CD14-positive monocyte (primary cell): ENCODE data around the gene TRIM29. TPM values are rescaled to one million over a fixed set of nuclear protein-coding genes. Genes with fewer than 3 reads are reported as not detected.

Source experiments
- DNase-seq, 3 donors: peaks; one replicate each; pipeline ENCODE4 v3.0.0-alpha.2; 2011 to 2022
- H2AFZ ChIP-seq: 2 replicates; pipeline ENCODE4 v1.6.0; 2012; ENCODE audit warnings: mild to moderate bottlenecking, low read depth, low read length, inconsistent platforms; ENCODE audit not compliant: insufficient read depth, poor library complexity, severe bottlenecking
- H3K27ac ChIP-seq, 2 donors: 1 replicate in 1 of 2; 2 replicates in 1 of 2; pipeline ENCODE4 v1.5.1; 2012 to 2013; ENCODE audit warnings: low read length in 2 of 2, control low read depth in 1 of 2, inconsistent platforms in 1 of 2, low read depth in 1 of 2, mild to moderate bottlenecking in 1 of 2
- H3K27me3 ChIP-seq, 2 donors: one replicate each; pipeline versions ENCODE4 v1.6.0 to v1.6.1; 2011 to 2013; ENCODE audit warnings: low read length in 2 of 2; ENCODE audit not compliant: control insufficient read depth in 2 of 2, insufficient read depth in 2 of 2
- H3K36me3 ChIP-seq, 2 donors: replicated peaks in 1 of 2; 1 replicate in 1 of 2; 2 replicates in 1 of 2; pipeline versions ENCODE4 v1.5.1 to v1.6.1; 2012 to 2013; ENCODE audit warnings: low read length in 2 of 2, control low read depth in 1 of 2, inconsistent platforms in 1 of 2, mild to moderate bottlenecking in 1 of 2; ENCODE audit not compliant: insufficient read depth in 2 of 2, control insufficient read depth in 1 of 2
- H3K4me1 ChIP-seq, 2 donors: 1 replicate in 1 of 2; 2 replicates in 1 of 2; pipeline versions ENCODE4 v1.5.1 to v1.6.1; 2012 to 2013; ENCODE audit warnings: low read length in 2 of 2, control low read depth in 1 of 2, inconsistent platforms in 1 of 2, mild to moderate bottlenecking in 1 of 2, moderate library complexity in 1 of 2; ENCODE audit not compliant: insufficient read depth in 2 of 2, control insufficient read depth in 1 of 2
- H3K4me2 ChIP-seq: replicated peaks from 2 replicates; pipeline ENCODE3; 2012; ENCODE audit warnings: low read length, moderate library complexity, mild to moderate bottlenecking; ENCODE audit not compliant: poor library complexity, severe bottlenecking; ENCODE audit errors: extremely low read depth
- H3K4me3 ChIP-seq, 3 experiments: fragments of 200-600 bp in 1 of 3; sonication (generic) in 1 of 3; replicated peaks in 1 of 3; 1 replicate in 2 of 3; 2 replicates in 1 of 3; pipeline ENCODE4 v1.5.1; 2011 to 2013; ENCODE audit warnings: low read length in 3 of 3, mild to moderate bottlenecking in 3 of 3, control low read depth in 2 of 3, low read depth in 2 of 3, inconsistent platforms in 1 of 3, moderate library complexity in 1 of 3
- H3K79me2 ChIP-seq: 2 replicates; pipeline ENCODE4 v1.6.0; 2012; ENCODE audit warnings: mild to moderate bottlenecking, control low read depth, inconsistent platforms, low read length, moderate library complexity; ENCODE audit not compliant: insufficient read depth
- H3K9ac ChIP-seq: 2 replicates; pipeline ENCODE4 v1.6.0; 2017; ENCODE audit warnings: low read length, mild to moderate bottlenecking; ENCODE audit not compliant: insufficient read depth, poor library complexity, severe bottlenecking
- H3K9me3 ChIP-seq, 2 donors: replicated peaks in 1 of 2; 1 replicate in 1 of 2; 2 replicates in 1 of 2; pipeline versions ENCODE4 v1.5.1 to v1.6.1; 2012 to 2013; ENCODE audit warnings: low read length in 2 of 2, control low read depth in 1 of 2; ENCODE audit not compliant: control insufficient read depth in 1 of 2, insufficient read depth in 1 of 2
- H4K20me1 ChIP-seq: 2 replicates; pipeline ENCODE4 v1.6.0; 2012; ENCODE audit warnings: mild to moderate bottlenecking, low read length, control low read depth, moderate library complexity; ENCODE audit not compliant: insufficient read depth
- H3K27ac Mint-ChIP-seq, 7 donors: one replicate each; pipeline ENCODE4 v1.8.0; 2020; ENCODE audit warnings: mild to moderate bottlenecking in 7 of 7, mixed read lengths in 7 of 7, moderate library complexity in 6 of 7, inconsistent platforms in 2 of 7
- H3K27me3 Mint-ChIP-seq, 3 donors: one replicate each; pipeline ENCODE4 v1.8.0; 2021 to 2022; ENCODE audit warnings: low read depth in 3 of 3, mild to moderate bottlenecking in 3 of 3, mixed read lengths in 3 of 3, moderate library complexity in 3 of 3, inconsistent platforms in 1 of 3
- H3K36me3 Mint-ChIP-seq, 2 donors: one replicate each; pipeline ENCODE4 v1.8.0; 2020; ENCODE audit warnings: mixed read lengths in 2 of 2, inconsistent platforms in 1 of 2, mild to moderate bottlenecking in 1 of 2
- H3K4me1 Mint-ChIP-seq: one replicate; pipeline ENCODE4 v1.8.0; 2020; ENCODE audit warnings: mild to moderate bottlenecking, mixed read lengths
- H3K4me3 Mint-ChIP-seq, 2 donors: one replicate each; pipeline ENCODE4 v1.8.0; 2020; ENCODE audit warnings: mild to moderate bottlenecking in 2 of 2, mixed read lengths in 2 of 2, moderate library complexity in 1 of 2
- H3K9me3 Mint-ChIP-seq, 7 donors: one replicate each; pipeline ENCODE4 v1.8.0; 2020 to 2022; ENCODE audit warnings: mixed read lengths in 7 of 7, mild to moderate bottlenecking in 6 of 7, moderate library complexity in 6 of 7, inconsistent platforms in 2 of 7
- WGBS: methylation state at CpG from one replicate; pipeline ENCODE4 v1.1.5; 2013; ENCODE audit warnings: missing lambda C conversion rate; ENCODE audit not compliant: insufficient coverage; 5-methylcytosine and 5-hydroxymethylcytosine counted together
- intact Hi-C, 2 donors: fragments of 100-400 bp; cut with micrococcal nuclease; formaldehyde crosslinking; loops; one replicate each; pipeline versions ENCODE4 v1.15.0 to v1.15.1; 2023
- polyA plus RNA-seq, 3 donors: library from polyadenylated mRNA; depleted of rRNA in 1 of 3; unstranded in 2 of 3; stranded (reverse) in 1 of 3; fragments of 300-500 nt in 2 of 3; fragments of >200 nt in 1 of 3; fragmentation: Illumina TruSeq in 2 of 3; gene quantifications; 1 replicate in 2 of 3; 2 replicates in 1 of 3; pipeline ENCODE4 v1.2.3, GENCODE V29; 2012 to 2021
- TF ChIP-seq, protein P1 (sequence below): fragments of 200-600 bp; IDR thresholded peaks from one replicate; pipeline ENCODE4 v1.8.0; 2022; ENCODE audit warnings: antibody characterized with exemption, mild to moderate bottlenecking

Gene TRIM29
- polyA plus RNA-seq, 3 donors, result not detected

DNA sequence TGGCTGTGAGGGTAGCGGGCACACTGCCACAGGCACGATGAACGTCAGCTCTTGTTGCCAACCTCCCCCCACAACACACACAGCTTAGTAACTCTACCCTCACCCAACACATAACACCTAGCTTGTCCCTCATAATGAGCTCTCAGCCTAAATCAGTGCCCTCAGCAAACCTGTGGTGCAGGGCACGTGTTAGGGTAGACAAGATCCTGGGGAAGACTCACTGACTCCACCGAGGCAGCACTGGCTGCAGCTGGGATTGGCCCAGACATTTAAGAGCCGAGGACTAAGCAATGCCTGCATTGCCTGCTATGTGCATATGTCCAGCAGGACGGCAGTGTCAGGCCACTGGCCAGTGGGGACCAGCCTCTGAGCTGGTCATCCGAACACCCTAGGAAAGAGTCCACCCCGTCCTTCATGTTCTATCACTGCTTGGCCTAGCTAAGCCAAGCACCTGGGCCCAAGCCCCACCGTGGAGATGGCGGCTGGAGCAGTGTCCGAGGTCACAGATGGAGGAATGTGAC is 32.9 kb upstream of the TRIM29 start:
- peaks cover under 1 to 7% (median 4%) of the 10 kb centered on the region in 7 donors for H3K9me3 Mint-ChIP-seq
- peaks cover 29 to 83% of the 10 kb centered on the region in 2 donors for H3K27me3 ChIP-seq

DNA sequence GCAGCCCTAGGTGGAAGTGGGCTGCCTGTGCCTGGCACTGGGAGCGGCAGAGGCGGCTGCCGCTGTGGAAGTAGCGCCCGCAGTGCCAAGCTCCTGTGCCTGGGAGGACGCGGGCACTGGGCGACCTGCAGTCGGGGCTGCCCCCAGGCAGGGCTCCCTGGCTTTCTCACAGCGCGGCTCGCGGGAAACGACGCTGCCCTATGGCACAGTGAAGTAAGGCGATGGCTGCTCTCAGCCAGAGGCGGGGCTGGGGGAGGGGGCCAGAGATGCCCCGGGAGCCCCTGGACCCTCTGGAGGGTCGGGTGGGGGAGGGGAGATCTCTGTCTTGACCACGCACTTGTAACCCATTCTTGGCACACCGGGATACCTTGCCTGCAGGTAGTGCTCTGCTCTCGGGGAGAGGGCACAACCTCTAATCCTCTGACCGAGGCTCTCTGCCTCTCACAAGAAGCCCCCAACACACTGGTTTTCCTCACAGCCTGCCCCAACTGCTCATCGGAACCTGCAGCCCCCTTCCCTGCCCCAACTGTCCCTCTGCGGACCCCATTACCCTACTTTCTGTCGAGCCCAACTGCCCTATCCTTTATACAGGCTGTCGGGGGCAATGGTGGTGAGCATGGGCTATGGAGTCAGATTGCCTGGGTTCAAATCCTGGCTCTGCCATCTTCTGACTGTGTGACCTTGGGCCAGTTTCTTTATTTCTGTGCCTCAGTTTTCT is 32.2 kb upstream of the TRIM29 start:
- no peak for DNase-seq
- H3K9me3 Mint-ChIP-seq, result peaks cover 2 to 11% (median 7%) of the 10 kb centered on the region in 7 donors
- Histone ChIP-seq H2AFZ (no peak overlapping the region), H3K27me3 (peaks cover 33 to 78% of the 10 kb centered on the region in 2 donors), H3K9ac (no peak overlapping the region), H3K79me2 (no peaks in the 10 kb centered on the region), H3K27ac (no peak overlapping the region), H3K4me3 (no peak overlapping the region), H3K9me3 (peaks cover 0 to 6% of the 10 kb centered on the region in 2 donors), H3K36me3 (no peaks in the 10 kb centered on the region), H3K4me1 (peaks cover 19 to 31% of the 10 kb centered on the region in 2 donors), H4K20me1 (no peaks in the 10 kb centered on the region), H3K4me2 (no peak overlapping the region)
- intact Hi-C loops, result loop anchor here (5.0 kb wide), 1 partner anchor 132 kb away; no protein-coding TSS in a partner anchor
- 41% methylated on average over 22 of the region's 27 CpGs for WGBS
- TF ChIP-seq, protein P1, sequence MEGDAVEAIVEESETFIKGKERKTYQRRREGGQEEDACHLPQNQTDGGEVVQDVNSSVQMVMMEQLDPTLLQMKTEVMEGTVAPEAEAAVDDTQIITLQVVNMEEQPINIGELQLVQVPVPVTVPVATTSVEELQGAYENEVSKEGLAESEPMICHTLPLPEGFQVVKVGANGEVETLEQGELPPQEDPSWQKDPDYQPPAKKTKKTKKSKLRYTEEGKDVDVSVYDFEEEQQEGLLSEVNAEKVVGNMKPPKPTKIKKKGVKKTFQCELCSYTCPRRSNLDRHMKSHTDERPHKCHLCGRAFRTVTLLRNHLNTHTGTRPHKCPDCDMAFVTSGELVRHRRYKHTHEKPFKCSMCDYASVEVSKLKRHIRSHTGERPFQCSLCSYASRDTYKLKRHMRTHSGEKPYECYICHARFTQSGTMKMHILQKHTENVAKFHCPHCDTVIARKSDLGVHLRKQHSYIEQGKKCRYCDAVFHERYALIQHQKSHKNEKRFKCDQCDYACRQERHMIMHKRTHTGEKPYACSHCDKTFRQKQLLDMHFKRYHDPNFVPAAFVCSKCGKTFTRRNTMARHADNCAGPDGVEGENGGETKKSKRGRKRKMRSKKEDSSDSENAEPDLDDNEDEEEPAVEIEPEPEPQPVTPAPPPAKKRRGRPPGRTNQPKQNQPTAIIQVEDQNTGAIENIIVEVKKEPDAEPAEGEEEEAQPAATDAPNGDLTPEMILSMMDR, result no peak
- no peak overlapping the region for H3K27ac Mint-ChIP-seq
- peaks cover 0 to 3% of the 10 kb centered on the region in 2 donors for H3K36me3 Mint-ChIP-seq
- H3K4me1 Mint-ChIP-seq, result peaks cover 24% of the 10 kb centered on the region
- H3K4me3 Mint-ChIP-seq, result peak overlapping the region in 1 of 2 donors; percentile 87
- H3K27me3 Mint-ChIP-seq, result peaks cover 67 to 91% (median 81%) of the 10 kb centered on the region in 3 donors

More for the DNA sequence above, 32.9 kb upstream of the TRIM29 start:
- Histone ChIP-seq H3K9ac (no peak overlapping the region), H3K36me3 (no peaks in the 10 kb centered on the region), H3K4me1 (peaks cover 19 to 31% of the 10 kb centered on the region in 2 donors), H3K79me2 (no peaks in the 10 kb centered on the region), H3K9me3 (peaks cover 0 to 4% of the 10 kb centered on the region in 2 donors), H4K20me1 (no peaks in the 10 kb centered on the region), H3K27ac (no peak overlapping the region), H3K4me2 (no peak overlapping the region), H3K4me3 (no peak overlapping the region), H2AFZ (no peak overlapping the region)
- TF ChIP-seq, protein P1, result no peak
- H3K4me3 Mint-ChIP-seq, result peak overlapping the region in 1 of 2 donors; percentile 87
- WGBS, result 78% methylated on average over 9 of the region's 12 CpGs
- peaks cover 0 to 3% of the 10 kb centered on the region in 2 donors for H3K36me3 Mint-ChIP-seq
- no peak overlapping the region for H3K27ac Mint-ChIP-seq
- intact Hi-C loops, result loop anchor here (5.0 kb wide), 1 partner anchor 132 kb away; no protein-coding TSS in a partner anchor
- H3K4me1 Mint-ChIP-seq, result peaks cover 24% of the 10 kb centered on the region
- H3K27me3 Mint-ChIP-seq, result peaks cover 67 to 87% (median 82%) of the 10 kb centered on the region in 3 donors
- DNase-seq, result no peak
